ENCODE measurements around the gene LVRN.

The LVRN gene

DNA sequence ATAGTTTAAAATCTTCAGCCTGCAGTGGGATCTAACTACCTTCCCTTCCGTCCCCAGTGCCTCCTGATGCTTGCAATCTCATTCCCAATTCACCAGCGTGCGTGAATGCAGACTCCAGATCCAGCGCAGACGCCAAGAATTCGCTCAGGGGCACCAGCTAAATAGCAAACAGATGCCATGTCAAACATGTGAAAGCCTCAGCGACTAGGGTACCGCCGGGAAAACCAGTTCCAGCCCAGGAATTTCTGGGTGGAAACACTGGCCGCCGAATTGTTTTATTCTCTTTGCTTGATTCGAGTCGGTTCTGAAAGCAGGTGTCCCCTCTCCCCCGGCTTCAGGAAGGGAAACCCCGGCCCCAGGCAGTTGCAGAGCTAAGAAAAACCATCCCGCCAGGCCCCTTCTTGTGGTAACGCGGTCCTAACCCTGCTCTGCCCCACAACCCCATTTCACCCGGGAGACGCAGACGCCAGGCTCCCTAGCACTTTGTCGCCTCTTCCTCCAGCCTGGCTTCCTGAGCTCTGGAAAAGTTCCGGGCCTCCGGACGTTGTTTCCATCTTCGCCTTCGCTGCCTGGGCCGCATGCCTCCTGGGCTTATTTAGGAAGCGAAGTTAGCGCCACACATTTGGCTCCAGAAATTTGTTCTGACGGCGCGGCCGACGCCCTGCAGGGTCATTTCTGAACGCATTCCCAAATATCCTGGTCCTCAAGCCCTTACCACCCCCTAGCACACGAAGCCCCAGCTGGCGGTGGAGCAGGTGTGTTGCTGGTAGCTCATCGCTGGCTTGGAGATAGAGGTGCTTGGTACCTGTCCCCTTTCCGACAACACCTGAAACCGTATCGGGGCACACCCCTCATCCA lies 665 bp upstream of the LVRN start:
- FAIRE-seq, result no peak

DNA sequence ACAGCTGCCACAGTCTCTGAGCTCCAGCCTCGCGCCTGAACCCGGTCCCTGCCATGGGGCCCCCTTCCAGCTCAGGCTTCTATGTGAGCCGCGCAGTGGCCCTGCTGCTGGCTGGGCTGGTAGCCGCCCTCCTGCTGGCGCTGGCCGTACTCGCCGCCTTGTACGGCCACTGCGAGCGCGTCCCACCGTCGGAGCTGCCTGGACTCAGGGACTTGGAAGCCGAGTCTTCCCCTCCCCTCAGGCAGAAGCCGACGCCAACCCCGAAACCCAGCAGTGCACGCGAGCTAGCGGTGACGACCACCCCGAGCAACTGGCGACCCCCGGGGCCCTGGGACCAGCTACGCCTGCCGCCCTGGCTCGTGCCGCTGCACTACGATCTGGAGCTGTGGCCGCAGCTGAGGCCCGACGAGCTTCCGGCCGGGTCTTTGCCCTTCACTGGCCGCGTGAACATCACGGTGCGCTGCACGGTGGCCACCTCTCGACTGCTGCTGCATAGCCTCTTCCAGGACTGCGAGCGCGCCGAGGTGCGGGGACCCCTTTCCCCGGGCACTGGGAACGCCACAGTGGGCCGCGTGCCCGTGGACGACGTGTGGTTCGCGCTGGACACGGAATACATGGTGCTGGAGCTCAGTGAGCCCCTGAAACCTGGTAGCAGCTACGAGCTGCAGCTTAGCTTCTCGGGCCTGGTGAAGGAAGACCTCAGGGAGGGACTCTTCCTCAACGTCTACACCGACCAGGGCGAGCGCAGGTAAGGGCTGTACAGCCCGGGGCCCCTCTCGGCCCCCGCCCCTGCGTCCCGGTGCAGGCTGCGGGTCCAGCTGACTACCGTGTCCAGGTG lies 509 bp downstream of the LVRN start:
- no peak for FAIRE-seq

DNA sequence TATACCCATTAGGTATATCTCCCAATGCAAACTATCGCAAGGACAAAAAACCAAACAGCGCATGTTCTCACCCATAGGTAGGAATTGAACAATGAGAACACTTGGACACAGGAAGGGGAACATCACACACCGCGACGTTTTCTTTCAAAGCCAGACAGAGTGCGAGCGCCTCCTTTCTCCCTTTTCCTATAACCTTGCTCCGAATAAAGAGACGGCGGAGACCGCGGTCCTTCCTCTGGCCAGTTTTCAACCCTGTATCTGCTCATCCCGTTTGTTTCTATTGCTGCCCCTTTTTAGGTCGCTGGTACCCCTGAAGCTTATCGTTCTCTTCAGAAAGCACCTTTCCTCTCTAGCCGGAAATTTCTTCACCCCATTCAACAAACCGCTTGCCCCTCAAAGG lies 1.3 kb downstream of the LVRN start:
- FAIRE-seq, result no peak

DNA sequence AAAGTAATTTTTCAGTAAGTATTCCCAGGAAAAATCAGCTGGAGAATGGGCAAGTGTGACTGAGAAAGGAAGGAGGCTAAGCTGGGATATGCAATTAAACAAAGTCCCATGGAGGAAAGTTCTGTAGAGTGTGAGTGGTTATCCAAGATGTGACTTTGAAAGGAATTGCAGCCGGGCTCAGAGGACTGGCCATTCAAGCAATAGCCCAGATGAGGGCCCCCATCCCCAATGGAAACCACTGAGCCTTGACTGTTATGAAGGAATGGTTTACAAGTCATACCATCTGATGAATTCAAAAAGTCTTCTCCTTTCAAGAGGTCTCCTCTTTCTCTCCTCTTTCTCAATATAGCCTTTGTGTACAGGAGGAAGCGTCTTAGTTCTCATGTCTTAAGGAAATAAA lies 6.5 kb downstream of the LVRN start:
- FAIRE-seq, result no peak

DNA sequence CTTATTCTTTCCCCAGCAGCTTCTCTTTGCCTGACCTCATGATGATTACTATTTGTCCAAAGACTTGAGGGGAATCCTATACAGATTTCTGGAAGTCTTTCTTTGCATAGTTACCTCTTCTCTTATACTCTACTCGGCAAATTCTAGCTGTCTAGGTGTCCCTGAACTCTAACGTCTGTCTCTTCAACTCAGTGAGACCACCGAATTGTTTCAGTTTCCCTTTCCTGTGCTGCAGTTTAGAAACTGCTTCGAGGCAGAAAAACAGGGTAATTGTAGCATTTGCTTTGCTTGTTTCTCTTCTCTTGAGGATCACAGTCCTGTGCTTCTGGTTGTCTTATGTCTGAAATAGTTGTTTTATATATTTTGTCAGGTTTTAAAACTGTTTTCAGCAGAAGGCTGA lies 14.8 kb downstream of the LVRN start:
- no peak for FAIRE-seq

DNA sequence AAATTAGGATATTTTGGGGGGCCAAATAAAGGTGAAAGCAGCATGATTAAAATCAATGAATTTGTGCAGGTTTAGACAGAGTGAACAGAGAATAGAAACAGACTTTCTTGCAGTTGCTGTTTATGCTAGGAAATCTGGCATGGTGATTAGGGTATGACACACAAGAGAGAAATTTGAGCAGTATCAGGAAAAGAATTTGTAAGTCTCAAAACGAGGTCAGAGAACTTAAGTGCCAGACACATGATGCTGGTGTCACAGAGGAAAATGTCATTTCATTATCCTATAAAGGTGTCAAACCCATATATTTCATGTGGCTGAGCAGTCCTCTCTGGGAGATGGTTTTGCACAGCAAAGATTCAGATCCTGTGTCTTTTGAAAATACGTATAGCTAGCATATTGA lies 15.7 kb downstream of the LVRN start:
- FAIRE-seq, result no peak

DNA sequence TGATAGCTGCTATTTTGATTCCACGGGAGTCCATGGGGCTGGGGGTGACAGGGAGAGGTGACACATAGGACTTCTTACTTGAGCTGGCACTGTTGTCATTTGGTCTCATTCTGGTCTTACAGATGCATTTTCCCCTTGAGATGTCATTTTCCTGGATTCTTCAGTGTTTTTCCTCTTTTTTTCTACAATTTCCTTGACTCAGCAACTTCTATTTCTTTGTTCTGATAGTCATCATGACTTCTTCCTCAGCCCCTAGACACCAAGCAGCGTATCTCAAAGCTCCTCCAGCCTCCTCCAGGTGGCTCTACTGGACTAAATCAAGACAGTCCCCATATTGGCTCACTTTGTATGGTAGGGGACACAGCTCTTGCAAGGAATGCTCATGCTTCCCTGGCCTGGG lies 16.5 kb downstream of the LVRN start:
- no peak for FAIRE-seq

DNA sequence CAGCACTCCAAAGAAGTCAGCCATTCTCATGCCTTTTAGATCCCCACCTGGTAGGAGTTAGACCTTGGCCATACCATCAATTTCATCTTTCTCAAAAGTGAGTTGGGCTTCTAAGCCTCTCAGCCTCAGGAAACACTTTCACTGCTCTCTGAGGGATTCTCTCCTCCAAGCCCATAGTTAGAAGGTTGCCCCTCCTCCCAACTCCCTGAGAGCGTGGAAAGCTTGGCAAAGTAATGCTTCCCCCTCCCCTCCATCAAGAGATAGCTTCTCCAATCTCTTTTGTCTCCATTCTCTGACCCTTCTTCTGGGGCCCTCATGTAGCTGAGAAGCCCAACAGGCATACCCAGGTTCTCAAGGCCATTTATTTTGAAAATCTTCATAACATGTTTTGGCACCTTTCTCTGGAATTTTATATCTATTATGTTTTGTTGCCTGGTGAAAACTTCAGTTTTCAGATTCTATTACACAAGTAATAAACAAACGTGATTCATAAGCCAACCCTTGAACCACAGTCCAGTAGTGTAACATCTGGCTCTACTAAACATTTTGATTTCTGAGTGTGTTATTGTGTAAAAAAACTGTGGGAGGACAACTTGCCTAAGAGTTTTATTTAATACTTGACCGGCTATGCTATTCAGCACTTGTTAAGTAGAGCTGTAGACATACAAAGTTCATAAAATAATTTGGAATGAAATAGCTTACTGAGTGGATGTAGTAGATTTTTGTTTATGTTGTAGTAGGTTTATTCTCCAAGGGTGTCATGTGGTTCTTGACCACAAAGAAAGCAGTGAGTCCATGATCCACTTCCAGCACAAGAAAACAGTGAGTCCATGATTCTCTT lies 17.1 kb downstream of the LVRN start:
- no peak for FAIRE-seq

DNA sequence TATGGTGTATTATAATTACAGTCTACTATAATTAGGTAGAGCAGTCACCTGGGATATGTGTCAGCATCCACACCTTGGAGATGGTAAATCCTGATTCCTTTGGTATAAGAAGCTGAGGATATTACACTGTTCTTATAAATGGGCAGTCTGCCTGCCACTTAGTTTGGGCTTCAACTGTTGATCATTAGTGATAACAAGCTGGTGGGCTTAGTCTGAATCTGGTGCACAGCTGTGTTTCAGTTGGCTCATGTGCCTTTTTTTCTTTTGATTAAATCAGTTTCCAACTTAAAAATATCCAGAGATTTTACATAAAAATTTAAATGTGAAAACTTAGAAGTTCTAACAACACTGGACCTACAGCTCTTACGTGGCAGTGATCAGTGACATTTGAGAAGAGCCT lies 21.2 kb downstream of the LVRN start:
- no peak for FAIRE-seq

DNA sequence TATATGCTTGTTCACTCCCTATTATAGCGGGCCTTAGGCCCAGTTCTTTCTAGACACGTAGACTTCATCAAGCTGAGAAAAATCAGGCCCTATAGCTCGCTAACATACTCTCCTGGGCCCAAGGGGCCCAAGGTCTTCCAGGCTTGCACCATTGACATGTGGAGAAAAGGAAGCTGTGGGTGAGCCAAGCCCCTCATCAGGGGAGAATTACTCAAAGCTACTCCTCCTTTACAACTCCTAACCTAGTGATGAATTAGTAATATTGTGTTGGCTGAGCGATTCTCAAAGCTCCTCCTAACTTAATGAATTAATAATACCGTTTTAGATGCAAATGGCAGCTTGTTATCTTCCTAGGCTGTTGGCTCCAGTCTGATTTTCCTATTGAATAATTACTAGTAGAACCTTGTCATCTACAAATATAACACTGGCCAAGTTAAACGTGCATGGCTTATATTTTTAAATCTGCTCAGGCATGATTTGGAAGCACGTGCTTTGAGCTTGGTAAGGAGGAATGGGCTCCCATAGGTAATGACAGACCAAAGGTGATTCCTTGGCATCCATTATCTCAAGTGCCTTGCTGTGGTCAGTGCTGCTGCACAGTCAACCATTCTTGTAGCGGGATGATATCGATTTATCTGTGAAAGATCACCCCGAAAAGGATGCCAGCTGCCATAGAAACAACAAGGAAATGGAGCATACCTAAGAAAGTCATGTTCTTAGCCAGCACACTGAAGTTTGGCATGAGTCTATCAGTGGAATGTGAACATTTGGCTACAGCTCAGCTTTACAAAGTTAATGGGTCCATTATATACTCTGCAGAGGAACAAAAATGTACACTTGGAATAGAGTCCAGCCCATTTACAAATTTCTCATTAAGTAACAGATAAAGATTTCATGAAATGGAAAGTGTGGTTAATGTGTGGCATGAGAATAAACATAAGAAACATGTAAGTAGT lies 23.8 kb downstream of the LVRN start:
- FAIRE-seq, result no peak

DNA sequence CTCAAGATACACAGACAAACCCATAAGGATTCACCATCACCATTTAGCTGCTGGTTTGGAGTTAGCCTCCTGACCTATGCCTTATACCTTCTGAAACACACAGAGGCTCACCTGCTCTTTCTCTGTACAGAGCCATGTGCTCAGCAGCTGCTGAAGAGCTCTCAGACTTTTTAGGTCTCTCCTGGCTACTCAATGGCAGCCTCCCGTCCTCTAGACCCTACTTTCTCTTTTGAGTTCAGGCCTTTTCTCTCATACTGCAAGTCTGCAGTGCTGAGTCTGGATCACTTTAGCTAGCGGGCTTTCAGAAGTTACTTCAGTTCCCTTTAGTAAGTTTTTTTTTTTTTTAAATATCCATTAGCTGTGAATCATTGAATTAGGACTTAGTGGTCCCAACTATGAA lies 25.7 kb downstream of the LVRN start:
- FAIRE-seq, result no peak

DNA sequence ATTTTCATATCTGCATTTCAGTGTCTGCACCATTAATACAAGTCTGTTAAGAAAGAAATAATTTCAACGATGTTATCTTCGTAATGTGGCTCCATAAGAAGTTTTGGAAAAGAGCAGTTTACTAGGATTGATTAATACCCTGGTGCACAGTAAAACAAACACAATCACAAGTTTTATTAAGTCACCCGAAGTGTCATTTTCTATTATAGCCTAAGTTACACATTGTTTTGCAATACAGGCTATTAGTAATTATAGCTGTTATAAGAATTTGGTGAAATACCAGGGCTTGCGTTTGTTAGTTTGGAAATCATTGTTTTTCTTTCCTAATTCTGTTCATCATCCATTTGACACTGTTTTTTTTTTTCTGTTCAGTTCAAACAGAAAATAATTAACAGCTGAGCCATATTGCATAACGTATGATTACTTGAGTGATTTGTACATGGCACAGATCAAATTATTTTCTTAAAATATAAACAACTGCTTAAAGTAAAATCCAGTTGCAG lies 30.6 kb downstream of the LVRN start:
- no peak for FAIRE-seq

DNA sequence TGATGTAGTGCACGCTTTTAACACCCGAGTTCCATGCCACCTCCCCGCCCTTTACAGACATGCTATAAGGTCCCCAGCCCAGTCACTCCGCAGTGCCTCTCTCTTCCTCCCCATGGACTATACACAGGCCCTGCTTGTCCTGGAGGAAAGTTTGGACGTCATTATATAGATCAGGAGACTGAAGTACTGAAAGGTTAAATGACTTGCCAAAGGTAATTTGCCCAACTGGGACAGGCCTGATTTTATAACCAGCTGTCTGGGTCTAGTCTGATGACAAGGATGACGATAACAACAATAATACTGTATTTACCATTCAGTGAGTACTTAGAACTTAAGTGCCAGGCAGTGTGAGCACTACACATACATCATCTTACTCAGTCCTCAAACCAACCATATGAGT lies 33.1 kb downstream of the LVRN start:
- no peak for FAIRE-seq

DNA sequence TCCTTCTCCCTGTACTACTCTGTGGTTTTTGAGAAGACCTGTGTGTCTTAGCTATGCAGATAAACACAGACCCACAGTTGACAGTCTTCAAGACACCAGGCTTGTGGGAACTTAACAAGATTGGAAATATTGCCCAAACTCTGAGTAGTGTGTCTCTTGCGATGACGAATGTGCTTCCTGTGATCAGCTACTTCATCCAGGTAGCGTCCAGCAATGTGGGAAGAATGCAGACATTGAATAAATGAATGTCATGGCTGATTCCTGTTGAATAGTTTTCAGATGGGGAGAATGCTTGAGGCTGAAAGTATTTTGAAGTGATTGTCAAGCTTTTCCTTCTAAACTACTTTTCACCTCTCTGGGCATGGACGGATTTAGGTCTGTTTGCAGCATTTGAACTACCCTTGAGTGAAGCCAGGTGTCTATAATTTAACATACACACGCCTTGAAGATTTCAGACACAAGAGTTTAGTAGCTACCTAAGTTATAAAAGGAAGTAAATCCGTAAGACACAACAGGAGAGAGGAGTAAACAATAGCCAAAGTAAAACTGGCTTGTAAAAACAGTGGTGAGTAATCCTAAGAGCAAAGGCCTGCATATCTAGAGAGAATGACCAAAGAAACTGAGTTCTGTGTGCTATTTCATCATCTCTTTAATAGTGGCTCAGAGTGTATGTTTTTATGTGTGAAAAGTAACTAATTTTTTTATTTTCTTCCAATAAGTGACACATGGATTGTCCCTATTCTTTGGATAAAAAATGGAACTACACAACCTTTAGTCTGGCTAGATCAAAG lies 40.0 kb downstream of the LVRN start:
- FAIRE-seq, result no peak

DNA sequence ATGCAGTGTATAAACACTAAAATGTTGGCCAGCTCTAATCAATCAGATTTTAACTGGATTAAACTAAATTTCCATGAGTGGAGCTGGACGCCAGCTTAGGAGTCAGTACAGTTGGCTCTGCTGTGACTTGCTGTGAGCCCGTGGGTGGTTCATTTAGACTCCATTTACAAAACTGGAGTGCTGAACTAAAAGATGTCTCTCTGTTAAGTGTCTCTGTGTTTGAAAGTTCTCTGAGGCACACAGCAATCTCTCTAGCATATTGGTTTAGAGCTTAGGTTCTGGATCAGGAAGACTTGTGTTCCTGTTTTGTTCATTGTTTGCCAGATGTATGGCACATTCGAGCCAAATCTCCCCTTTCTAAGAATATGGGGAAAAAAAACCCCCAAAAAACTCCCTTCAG lies 42.0 kb downstream of the LVRN start:
- FAIRE-seq, result no peak

DNA sequence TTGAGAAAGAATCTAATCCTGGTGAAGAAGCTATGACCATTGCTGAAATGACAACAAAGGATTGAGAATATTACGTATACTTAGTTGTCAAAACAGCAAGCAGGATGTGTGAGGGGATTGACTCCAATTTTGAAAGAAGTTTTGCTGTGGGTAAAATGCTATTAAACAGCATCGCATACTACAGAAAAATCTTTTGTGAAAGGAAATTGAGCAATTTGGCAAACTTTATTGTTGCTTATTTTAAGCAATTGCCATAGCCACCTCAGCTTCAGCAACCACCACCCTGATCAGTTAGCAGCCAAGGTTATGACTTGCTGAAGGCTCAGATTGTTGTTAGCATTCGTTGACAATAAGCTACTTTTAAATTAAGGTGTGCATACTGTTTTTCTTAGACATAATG lies 47.5 kb downstream of the LVRN start:
- no peak for FAIRE-seq

DNA sequence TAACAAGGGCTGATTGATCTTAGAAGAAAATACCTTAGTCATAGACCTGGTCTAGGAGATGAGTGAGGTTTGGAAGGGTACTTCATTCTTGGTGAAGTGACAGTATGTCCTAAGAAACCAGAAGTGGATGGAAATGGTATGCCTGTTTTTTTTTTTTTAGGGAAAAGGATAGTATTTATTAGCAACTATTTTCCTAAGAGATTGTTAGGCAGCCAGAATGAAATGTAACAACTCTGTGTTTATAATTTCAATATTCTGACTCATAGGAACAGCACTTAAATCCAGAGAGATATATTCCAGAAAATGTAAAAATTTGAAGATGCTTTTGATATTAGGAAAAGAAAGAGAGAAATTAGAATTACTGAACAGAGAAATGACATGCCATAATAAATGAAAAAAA lies 48.8 kb downstream of the LVRN start:
- FAIRE-seq, result no peak

DNA sequence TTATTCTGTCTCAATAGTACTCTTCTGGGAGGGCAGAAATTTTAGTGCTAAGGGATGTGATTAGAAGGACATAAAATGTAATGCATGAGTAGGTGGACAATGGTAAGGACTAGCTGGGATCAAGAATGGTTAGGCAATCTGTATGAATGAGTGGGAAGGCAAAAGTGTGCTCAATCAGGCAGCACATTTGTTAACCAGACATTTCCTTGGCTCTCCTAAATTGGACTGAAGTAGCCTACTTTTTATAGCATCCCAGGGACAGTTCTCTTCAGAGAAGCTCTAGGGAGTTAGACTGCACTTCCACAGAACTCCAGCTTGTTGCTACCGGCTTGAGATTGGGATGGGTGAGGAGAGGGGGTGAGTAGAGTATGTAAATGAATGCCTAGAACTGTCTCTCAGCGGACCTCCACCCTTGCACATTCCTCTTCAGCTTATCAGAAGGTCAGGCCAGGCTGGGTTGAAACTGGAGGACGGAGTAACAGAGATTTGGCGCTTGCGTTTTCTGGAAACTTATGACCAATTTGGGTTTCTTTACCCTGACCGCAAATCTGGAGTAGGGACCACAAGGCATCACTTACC lies 51.0 kb downstream of the LVRN start:
- no peak for FAIRE-seq

DNA sequence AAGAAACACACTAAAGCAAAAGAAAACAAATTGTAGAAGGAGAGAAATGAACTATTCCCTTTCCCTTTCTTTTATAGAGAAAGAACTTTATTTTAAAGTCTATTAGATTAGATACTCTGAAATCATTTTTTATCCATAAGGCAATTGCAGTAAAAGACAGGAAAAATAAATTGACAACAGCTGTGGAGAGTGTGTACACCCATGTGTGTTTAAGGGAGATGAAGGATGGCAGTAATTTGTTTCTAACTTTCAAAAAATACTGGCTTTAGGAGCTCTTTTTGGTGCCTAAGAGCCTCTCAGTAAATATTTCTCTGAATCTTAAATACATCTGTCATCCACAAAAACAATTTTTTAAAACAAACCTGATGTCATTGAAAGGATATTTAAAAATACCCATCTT lies 51.7 kb downstream of the LVRN start:
- FAIRE-seq, result no peak

DNA sequence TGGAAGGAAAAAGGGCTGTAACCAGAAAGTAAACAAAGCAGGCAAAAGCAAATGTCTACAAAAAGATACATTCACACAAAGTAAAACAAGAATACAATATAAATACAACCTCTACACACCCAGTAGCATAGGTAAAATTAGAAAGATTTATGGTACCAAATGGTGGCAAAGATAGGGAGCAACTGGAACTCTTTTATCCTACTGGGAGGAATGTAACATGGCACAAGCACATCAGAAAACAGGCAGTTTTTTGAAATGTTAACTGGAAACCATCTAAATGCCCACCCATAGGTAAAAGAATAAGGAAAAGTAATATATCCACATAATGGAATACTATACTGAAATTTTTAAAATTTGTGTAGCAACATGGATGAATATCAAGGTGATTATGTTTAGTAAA lies 61.3 kb downstream of the LVRN start:
- FAIRE-seq, result no peak

DNA sequence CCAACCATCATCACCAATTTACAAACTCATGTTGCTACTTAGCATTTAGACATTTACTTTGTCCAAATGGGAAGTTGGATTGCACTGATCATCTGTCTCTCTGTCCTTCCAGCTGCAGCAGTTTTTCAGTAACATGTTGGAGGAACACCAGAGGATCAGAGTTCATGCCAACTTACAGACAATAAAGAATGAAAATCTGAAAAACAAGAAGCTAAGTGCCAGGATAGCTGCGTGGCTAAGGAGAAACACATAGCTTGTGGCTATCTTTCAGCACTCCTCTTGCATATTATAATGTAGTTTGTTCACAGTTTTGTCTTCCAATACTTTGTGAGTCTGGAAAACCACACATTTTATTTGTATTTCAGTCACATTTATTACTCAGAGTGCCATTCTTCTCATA lies 63.6 kb downstream of the LVRN start:
- FAIRE-seq, result no peak
